Measurements from ENCODE around the gene METAP1D.

DNA sequence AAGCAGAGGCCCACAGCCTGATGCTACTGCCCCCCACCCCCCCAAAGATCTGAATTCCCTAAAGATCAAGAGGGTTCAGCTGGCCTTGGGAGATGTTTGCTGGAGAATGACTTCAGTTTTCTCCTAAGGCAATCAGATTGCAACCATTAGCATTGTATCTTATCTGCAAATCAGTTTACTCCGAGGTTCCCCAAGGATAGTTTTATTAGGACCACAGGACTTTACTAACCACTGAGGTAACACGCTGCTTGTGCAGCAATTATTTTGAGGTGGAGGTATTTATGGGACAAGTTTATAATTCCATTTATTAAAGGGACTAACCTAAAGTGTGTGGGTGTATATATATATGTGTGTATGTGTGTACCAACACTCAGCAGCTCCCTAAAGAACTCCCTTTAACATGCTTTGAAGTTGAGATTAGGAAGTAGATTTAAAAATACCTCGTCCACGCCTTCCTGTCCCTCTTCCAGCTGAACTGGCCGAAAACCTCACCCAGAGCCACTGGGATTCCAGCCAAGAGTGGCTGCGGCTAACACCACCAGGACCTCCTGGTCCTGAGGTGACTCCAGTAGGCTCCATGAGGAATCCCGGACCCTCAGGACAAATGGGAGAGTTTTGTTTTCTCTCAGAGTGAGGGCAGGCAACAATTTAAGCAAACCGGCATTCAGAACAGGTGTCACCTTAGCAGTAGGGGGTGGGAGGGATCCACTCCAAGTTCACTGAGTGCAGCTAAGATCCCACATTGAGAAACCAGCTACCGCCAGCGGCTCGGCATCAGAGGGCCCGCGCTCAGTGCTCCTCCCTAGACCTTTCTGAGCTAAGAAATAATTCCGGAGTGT, 82.6 kb downstream of the METAP1D start:
- TF ChIP-seq, protein P1, sequence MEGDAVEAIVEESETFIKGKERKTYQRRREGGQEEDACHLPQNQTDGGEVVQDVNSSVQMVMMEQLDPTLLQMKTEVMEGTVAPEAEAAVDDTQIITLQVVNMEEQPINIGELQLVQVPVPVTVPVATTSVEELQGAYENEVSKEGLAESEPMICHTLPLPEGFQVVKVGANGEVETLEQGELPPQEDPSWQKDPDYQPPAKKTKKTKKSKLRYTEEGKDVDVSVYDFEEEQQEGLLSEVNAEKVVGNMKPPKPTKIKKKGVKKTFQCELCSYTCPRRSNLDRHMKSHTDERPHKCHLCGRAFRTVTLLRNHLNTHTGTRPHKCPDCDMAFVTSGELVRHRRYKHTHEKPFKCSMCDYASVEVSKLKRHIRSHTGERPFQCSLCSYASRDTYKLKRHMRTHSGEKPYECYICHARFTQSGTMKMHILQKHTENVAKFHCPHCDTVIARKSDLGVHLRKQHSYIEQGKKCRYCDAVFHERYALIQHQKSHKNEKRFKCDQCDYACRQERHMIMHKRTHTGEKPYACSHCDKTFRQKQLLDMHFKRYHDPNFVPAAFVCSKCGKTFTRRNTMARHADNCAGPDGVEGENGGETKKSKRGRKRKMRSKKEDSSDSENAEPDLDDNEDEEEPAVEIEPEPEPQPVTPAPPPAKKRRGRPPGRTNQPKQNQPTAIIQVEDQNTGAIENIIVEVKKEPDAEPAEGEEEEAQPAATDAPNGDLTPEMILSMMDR (IDR thresholded peaks at IDR 0.05), result no peak
- TF ChIP-seq POLR2A (IDR thresholded peaks at IDR 0.05), result no peak
- no peak for TF ChIP-seq POLR2AphosphoS5 (IDR thresholded peaks at IDR 0.05)
